GM12892 (cell line): ENCODE measurements around the gene RALB.

Experiments used
- POLR2A ChIP-seq: IDR thresholded peaks from 2 replicates; pipeline ENCODE4 v1.6.1; 2011; ENCODE audit warnings: low read depth, low read length, control low read depth
- POLR2AphosphoS5 ChIP-seq: IDR thresholded peaks from 2 replicates; pipeline ENCODE4 v1.6.1; 2011; ENCODE audit warnings: low read depth, low read length, control low read depth

DNA sequence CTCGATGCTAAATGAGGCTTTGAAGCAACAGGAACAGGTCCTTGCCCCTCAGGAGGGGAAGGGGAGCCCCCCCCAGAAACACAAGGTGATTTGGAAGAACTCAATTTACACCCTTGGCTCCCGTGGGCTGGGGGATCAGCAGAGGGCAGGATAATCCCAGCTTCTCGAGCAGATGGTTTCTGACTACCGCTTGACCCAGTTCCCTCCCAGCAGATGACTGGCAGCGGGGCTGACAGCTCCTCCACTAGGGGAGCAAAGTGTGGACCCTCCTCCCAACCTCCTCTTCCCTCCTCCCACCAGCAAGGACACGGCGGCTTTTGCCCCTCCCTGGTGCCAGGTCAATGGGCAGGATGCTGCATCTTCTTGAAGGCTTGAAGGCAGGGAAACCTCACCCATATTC is 89.8 kb downstream of the RALB start:
- TF ChIP-seq POLR2A = no peak
- TF ChIP-seq POLR2AphosphoS5 = no peak
